NCI-H1436 (cell line): ENCODE data around the gene MALT1.

Experiments
- DNase-seq: peaks from one replicate; lab custom pipeline; 2025; lab: John Stamatoyannopoulos, UW

Gene MALT1

DNA sequence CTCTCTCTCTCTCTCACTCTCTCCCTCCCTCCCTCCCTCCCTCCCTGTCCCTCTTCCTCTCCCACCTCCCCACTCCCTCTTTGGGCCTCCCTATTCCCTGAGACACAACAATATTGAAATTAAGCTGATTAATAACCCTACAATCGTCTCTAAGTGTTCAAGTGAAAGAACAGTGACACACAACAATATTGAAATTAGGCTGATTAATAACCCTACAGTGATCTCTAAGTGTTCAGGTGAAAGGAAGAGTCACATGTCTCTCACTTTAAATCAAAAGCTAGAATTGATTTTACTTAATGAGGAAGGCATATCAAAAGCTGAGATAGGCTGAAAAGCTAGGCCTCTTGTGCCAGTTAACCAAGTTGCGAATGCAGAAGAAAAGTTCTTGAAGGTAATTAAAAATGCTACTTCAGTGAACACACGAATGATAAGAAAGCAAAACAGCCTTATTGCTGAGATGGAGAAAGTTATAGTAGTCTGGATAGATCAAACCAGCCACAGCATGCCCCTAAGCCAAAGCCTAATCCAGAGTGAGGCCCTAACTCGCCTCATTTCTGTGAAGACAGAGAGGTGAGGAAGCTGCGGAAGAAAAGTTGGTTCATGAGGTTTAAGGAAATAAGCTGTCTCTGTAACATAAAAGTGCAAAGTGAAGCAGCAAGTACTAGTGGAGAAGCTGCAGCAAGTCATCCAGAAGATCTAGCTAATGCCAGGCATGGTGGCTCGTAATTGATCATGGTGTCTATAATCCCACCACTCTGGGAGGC is 21.3 kb downstream of the MALT1 start:
- no peak for DNase-seq

DNA sequence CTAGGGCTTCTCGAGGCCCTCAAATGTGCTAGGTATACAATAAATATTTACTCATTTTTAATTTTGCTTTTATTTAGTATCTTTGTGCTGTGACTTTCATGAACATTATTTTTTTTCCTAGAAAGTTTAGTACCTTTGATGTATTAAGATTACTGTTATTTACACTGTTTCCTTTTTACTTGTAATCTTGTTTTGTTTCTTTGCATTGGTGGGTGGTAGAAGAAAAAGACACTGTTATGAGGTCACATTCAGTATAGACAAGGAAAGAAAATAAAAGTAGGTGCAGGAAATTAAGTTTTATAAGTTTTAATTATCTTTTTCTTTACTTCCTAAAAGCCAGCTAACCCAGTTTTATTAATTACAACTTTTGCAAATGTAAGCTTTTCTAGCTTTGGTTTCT is 23.0 kb downstream of the MALT1 start:
- DNase-seq = no peak

DNA sequence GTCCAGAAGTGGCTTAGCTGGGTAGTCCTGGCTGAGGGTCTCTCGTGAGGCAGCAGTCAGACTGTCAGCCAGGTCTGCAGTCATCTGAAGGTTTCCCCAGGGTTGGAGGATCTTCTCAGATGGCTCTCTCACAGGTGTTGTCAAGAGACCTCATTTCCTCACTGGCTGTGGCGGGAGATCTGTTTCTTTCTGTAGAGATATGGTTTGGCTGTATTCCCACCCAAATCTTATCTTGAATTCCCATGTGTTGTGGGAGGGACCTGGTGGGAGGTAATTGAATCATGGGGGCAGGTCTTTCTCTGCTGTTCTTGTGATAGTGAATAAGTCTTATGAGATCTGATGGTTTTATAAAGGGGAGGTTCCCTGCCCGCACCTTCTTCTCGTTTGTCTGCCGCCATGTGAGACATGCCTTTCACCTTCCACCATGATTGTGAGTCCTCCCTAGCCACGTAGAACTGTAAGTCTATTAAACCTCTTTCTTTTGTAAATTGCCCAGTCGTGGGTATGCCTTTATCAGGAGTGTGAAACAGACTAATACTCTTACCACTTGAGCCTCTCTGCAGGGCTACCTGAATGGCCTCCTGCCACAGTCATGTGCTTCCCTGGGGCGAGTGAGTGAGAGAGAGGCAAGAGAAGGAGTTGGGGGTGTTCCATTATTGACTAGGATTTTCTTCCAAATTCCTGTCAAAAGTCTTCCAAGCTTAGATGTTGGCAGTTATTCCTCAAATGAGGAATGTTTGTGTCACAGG is 23.6 kb downstream of the MALT1 start:
- DNase-seq = no peak

DNA sequence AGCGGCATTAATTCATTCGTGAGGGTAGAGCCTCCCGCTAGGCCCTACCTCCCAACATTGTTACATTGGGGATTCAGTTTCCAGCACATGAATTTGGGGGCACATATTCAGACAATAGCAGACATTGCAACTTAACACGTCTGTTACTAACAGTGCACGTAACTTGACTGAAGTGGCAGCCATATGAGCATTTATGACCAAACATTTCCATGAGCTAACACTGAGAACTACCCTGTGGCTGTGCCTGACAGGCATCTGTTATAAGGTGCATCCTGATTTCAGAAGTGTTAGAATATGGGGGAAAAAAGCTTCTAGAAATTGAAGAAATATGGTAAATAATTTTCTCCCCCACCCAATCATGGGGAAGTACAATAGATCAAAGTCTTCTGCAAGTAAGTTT is 24.5 kb downstream of the MALT1 start:
- DNase-seq = no peak

DNA sequence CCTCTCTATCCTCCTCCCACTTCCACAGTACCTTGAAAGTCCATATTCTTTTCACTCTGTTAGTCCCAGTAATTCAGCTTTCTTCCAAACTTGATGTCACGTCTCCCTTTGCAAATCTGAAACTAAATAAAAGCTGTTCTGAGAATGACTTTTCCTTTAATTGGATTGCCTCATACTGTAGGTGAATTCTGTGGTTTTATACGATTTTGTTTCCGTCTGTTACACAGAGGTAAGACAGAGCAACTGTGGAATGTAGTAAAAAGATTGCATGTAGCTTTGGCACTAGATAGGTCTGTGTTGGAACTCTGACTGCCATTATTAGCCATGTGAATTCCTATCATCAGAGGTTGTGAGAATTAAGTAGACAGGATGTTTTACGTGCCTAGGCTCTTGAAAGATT is 25.9 kb downstream of the MALT1 start:
- no peak for DNase-seq

DNA sequence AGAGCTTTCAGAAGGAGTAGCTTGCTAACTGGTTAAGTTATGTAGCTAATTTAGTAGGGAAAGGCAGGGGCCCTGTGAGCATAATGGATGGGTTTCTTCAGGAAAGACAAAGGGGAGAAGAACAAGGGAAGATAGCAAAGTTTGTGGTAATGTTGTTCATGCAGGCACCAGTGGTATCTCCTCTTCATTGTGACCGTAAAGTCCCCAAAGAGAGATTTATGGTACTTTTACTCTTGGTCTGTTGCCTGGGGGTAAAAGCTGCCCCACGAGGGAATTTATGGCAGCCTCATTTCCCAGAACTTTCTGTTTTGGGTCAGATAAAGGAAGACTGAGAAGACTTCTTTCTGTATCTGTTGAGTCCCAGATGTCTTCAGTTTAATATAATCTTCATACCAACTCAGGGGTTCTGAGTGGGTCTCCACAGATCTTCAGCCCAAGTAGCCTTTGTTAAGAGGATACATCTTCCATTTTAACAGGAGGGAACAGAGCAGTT is 27.5 kb downstream of the MALT1 start:
- no peak for DNase-seq

DNA sequence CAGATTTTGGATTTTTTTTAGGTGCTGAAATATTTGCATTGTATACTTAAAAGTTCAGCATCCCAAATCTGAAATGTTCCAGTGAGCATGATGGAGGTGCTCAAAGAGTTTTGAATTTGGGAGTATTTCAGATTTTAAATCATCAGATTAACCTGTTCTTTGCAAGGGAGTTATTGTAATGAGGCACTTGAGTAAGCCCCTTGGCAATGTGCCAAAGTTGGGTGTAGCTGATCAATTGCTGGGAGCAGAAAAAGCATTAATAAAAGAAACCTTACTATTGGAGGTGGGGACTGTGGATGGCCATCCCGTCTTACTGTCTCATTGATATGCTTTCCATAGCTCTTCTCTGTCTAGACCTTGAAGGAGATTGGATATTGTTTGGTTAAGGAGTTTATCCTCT is 28.3 kb downstream of the MALT1 start:
- no peak for DNase-seq

DNA sequence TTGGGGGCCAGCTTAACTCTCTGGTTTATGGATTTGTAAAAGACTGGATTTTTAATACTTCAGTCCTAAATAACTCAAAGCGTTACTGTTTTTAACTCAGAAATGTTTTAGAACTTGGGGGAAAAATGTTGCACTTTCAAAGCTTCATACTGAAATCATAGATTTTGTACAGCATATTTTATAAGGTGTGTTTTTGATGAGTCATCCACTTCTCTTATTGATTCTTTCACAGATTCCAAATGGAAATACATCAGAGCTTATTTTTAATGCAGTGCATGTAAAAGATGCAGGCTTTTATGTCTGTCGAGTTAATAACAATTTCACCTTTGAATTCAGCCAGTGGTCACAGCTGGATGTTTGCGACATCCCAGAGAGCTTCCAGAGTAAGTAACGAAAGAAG is 28.9 kb downstream of the MALT1 start:
- DNase-seq = no peak

DNA sequence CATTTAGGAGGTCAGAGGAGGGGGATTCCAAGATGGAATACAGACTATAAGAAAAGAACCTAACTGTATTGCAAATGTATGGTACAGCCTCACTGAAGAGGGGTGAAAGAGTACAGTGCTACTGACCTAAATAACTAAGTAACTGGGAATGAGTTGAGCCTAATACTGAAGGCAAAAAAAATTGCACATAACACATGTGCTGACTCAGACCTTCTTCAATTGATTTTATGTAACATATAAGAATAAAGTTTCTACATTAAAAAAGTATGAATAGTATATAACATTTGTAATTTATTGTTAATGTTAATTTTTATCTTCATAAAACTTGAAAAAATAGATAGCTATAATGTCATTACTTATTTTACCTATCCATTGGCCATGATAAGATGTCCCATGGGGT is 41.7 kb downstream of the MALT1 start:
- no peak for DNase-seq

DNA sequence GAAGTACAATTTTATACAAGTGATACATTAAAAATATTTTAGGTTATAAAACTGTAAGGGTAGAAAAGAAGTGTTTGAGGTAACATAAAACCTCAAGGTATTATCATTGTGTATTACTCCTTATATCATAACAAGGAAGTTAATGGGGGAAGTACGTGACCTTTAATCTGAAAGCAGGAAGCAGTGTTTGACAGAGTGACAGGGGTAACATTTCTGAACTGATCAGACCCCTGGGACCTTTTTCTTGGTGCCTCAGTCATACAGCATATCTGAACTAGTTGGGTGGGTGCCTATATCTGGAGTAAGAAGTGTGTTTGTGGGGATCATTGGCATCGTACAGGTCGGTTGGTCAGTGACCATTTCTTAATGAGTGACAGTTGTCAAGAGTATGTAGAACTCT is 43.0 kb downstream of the MALT1 start:
- DNase-seq = no peak

DNA sequence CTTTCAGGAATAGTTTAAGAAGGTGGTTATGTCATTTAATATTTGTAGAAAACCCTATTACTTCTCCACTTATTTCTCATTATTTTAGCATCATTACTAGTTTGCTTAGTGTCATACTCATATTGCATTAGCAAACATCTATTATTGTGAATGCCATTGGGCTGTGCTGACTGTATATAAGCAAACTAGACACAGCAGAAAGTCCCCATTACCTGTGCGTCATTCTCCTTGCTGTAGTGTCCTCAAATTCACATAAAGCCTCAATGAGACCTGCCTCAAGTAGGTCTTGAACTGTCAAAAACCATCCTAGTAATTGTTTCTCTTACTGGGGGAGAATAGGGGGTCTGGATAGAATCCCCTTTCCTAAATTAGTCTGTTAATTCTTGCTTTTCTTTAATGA is 43.6 kb downstream of the MALT1 start:
- DNase-seq = no peak

DNA sequence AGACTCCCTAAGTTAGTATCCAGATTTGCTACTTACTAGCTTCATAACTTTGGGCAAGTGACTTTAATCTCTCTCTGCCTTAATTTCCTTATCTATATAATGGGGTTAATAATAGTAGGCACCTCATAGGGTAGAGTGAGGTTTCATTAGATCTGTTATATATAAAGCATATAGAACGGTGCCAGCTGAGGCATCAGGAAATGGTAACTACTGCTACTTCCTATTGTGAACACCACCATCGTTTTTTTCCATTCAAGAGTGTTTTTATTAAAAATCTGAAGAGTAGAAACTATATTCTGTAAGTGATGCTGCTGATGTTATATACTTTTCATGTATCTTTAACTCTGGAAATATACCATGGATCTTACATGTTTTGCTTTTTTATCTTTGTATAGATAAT is 44.3 kb downstream of the MALT1 start:
- DNase-seq = no peak

DNA sequence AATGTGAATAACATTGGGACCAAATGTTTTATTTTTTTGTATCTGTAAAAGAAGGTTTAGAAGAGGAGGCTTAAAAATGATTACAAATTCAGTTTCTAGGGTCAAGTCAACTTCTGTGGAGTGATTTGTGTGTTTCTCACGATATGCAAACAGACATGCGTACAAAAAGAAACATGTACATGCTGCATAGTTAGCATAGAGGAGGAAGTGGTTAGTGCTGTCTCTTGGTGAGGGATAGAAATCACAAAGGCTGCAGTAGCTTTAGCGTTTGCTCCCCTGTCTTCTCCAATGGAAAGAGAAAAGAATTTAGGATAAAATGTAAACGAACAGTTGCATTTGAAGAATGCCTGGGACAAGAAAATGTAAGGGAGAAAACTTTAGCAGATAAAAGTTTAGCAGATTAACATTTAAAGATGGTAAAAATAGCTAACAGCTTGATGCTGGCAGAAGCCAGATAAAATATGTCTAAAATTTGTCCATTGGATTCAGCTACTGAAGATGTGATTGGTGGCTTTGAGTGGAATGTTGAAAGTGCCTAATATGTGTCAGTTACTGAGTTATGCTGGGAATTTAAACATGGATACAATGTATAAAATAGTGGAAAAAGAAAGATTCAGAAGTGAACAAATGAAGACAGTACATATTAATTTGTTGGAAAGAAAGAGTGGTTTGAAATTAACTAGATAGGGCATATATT is 44.9 kb downstream of the MALT1 start:
- no peak for DNase-seq

DNA sequence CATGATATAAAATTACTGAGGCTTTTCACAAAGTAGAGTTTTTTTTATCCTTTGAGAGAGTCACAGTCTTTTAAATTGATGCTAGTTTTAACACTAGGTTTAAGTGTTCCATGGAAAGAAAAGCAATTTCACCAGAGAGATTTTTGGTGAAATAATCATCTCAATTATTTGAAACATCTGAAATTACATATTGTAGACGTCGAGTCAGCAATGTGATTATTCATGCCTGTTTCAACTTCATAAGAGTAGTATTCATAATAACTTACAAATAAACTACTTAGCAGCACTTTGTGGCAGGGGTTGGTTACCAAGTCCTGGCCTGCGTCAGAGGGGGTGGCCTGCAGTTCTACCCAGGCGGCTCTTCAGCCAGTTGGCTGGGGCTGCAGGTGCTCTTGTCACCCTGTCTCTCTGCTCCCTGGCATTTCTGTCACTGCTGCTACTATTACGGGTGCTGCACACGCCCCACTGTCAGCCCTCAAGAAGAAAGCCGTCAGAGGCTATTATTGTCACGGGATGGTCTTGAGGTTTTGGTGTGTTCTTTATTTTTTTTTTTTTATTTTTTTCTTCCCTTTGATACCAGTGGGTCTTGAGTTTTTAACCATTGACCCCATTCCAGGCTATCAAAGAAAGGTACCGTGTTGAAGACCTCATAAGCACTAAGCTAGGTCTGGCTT is 50.4 kb downstream of the MALT1 start:
- DNase-seq = no peak

DNA sequence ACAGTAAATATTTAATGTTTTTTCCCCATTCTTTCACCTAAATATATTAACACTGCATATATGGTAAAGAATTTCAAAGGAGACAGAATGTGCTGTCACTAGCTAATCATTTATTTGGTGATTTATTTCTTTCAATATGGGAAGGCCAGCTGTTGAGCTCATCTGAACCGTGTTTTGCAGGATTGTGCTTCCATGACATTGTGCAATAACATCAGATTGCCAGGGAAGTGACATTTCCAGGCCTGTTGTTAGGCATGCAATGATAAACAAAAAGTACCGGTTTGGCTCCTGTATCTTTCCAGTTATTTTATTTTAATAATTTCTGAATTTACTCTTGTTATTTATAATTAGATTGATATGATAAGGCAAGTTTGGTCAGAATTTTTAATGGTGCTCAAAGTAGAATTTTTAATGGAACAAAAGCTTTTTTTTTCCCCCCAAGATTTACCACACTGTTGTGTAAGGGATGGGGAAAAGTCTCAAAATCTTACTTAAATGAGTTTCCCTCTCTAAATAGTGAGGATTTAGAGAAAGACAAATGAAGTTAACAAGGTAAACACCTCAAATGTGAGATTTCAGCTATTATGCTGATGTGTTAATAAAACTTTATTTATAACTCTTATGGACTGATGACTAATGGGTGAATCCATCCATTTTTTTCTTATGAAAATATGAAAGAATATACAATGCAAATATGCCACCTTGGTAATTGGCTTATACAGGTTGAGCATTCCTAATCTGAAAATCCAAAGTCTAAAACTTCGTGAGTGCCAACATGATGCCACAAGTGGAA is 52.7 kb downstream of the MALT1 start:
- no peak for DNase-seq

DNA sequence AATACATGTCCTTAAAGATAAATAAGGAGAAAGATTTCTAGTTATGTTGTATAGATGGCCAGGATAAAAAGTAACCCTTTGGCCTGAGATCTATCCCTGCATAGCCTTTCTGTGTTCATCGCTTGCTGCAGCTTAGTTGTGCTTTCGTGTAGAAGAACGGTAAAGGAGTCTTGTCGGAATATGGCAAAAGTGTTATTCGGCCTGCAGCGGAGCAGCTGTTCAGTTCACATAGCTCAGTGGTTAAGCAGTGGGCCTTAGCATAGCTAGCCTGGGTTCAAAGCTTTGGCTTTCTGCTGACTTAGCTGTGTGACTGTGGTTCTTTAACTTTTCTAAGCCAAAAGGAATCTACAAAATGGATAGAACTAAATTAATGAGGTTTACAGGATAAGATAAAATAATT is 55.4 kb downstream of the MALT1 start:
- DNase-seq = no peak

DNA sequence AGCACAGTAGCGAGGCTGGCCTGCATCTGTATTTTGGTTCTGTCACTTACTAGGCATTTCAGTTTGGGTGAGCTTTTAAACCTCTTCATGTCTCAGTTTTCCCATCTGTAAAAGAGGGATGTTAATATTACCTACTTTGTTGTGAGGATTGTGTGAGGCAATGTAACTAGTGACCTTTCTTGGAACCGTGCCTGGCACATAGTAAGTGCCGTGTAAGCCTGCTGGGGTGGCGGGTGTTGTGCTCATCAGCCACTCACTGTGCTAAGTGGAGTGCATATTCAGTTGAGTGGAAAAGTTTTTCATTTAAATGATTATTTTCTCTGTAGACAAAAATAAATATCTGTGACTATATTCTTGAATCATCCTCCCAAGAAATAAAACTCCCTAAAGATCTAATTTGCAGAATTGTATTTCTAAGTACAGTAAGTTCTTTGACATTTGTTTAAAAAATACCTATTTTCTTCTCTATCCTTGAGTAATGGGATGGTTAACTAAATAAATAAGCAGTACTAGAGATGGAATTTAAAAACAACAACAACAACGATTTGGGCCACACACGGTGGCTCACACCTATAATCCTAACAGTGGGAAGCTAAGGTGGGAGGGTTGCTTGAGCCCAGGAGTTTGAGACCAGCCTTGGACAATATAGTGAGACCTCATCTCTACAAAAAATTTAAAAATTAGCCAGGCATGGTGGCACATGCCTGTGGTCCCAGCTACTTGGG is 56.7 kb downstream of the MALT1 start:
- DNase-seq = no peak

DNA sequence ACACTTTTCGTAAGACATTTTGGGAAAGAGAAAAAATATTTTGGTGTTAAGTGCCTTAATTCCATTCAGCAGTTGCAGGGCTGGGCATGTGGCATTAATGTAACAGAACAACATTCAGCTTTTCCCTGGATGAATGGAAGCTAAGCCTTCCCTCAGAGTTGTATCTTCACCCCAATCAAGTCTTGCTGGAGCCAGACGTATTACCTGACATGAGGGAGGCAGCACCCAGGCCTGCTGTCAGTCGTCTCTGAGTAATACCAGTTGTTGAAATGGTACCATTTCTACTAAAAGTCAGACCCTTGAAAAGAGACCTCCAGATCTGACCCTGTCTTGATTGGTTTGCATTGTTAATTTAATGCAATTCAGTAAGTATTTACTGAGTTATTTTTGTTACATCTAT is 57.5 kb downstream of the MALT1 start:
- no peak for DNase-seq

DNA sequence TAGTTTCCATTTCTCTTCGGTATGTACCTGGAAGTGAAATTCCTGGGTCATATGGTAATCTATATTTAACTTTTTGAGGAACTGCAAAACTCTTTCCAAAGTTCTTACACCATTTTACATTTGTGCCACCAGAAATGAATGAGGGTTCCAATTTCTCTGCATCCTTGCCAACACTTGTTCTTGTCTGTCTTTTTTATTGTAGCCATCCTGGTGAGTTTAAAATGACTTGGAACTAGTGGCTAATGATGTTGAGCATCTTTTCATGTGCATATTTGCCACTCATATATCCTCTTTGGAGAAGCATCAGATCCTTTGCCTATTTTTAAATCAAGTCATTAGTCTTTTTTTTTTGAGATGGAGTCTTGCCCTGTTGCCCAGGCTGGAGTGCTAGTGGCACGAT is 59.4 kb downstream of the MALT1 start:
- DNase-seq = no peak

DNA sequence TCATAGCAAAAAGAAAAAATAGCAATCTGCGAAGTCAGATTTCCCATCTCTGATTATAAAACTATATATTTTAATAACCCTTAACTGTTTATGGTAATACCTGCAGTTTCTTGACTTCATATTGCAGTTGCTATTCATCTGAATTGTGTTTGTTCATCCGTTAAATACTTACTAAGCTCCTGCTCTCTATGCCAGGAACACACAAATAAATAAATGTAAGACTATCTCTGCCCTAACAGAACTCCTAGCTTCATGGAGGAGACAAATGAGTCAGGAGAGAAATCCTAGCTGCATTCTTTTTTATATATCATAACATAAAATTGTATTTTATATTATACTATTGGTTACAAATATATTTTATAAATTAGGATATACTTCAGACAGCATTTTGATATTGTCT is 61.2 kb downstream of the MALT1 start:
- DNase-seq = no peak

DNA sequence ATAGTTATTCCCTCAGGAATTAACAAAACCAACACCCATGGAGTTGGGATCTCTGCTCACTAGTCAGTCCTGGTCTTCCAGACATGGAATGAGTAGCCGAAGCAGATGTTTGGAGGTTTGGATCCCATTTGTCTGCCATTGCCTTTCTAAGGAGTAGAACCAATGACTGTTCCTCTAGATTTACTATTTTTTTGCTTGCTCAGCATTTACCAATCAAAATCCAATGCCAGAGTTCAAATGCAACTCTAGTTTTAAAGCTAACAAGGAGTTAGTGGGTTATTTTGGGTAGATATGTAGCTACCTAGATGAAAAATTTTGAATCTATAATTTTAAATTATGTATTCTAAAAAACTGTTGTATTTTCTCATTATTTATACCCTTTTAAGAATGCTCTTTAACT is 62.6 kb downstream of the MALT1 start:
- no peak for DNase-seq
